HG03442 (cell line): ENCODE measurements around the gene ZNF787.
A peak's percentile ranks its signal among the peaks of the same experiment; 100 is the strongest.
"Not testable (repeated sequence)": the region's sequence is repeated elsewhere in the genome, so short reads cannot be mapped to it uniquely, and the experiment has no call there.

ENCODE experiments used
- ATAC-seq: cut with Tn5 transposase; IDR thresholded peaks from one replicate; pipeline ENCODE4 v1.9.1; 2021; ENCODE audit warnings: mild to moderate bottlenecking, moderate library complexity; ENCODE audit not compliant: unreplicated experiment

ZNF787 gene

DNA sequence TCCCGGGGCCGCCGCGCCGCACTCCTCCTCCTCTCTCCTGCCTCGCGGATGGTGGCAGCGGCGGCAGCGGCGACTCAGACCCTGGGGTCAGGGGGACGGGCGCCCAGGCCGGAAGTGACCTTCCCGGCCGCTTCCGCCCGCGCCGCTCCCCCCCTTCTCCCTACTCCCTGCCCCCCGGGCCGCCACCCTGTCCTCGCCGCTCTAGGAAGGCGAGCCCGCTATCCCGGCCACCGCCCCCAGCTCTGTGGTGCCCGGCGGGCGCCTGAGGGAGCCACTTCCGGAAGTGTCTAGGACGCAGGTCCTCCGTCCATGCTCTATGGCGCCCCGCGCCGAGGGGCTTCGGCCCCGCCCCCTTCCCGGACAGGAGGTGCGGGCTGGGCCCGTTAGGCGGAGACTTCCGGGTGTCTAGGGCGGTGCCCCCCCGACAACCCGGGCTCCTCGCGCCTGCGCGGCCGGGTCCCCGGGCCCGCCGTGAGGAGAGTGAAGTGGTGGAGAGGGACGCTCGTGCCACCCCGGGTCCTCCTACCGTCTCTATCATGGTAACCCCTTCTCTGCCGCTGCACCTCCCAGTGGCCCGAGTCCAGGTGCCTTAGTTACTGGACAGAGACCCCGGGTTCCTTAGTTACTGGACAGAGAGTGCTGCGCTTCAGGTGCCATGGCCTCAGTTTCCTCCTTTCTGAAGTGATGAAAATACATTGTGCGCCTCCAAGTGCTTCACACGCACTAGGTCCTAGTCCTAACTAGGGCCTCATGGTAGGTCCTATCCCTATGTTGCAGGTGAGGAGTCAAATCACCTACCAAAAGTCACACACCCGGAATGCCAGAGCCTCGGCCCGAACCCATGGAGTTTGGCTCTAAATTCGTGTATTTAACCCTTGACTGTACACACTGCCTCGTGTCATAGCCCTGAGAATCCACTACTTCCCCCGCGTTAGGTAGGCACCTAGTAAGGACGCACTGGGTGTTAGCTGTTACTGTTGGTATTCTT lies at the start of gene ZNF787:
ZNF787 (minus strand) TSS at position 116 of the 988 bp plus-strand sequence. CDS start 18,078 bp downstream, outside the sequence.
- peak; percentile 75 for ATAC-seq

- no peak for ATAC-seq
Measured at GRCh38 chr19:56170261-56170660, 49.2 kb upstream of the ZNF787 start.

DNA sequence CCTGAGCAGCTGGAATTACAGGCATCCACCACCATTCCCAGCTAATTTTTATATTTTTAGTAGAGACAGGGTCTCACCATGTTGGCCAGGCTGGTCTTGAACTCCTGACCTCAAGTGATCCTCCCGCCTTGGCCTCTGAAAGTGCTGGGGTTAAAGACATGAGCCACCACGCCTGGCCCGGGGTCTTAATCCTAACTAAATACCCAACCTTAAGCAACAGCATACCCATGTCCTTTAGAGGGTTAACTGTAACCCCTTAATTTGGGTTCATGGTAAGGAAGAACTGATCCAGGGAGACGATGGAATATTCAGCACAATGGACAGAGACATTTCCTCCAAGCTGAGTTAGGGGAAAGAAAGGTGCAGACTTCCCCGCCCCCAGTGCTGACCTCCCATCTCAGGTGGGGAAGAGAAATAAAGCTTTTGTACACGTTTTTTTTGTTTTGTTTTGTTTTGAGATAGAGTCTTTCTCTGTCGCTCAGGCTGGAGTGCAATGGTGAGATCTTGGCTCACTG lies 46.0 kb upstream of the ZNF787 start:
- no peak for ATAC-seq

GRCh38 chr19:56163097-56163496 lies 42.0 kb upstream of the ZNF787 start:
- ATAC-seq, result no peak

- no peak for ATAC-seq
Measured at GRCh38 chr19:56162258-56162657, 41.2 kb upstream of the ZNF787 start.

DNA sequence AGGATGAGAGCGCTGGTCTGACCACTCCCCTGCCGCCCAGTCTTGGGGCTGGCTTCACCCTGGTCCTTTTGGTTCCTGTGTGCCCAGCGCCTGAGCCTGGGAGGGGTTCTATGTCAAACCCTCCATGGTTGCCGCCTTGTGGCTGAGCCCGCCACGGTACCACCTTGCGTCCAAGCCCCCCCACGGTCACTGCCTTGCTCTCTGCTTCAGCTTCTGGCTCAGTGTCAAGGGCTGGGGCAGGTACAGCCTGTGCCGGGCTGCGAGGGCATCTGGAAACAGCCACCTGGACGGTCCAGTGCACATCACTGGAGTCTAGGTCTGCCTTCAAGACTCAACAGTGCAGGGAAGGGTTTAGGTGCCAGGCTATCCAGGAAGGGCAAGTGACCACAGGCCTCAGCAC lies 40.4 kb upstream of the ZNF787 start:
- ATAC-seq, result no peak

DNA sequence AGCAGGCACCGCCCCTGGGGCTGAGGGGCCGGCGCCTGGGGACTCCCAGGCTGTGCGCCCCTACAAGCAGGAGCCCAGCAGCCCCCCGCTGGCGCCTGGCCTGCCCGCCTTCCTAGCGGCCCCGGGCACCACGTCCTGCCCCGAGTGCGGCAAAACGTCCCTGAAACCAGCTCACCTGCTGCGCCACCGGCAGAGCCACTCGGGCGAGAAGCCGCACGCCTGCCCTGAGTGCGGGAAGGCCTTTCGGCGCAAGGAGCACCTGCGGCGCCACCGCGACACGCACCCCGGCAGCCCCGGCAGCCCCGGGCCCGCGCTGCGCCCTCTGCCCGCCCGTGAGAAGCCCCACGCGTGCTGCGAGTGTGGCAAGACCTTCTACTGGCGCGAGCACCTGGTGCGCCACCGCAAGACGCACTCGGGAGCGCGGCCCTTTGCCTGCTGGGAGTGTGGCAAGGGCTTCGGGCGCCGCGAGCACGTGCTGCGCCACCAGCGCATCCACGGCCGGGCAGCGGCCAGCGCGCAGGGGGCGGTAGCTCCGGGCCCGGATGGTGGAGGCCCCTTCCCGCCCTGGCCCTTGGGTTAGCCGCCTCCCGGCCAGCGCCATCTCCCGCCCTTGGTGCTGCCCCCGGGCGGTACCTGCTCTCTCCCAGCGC lies 38.7 kb upstream of the ZNF787 start:
- no peak for ATAC-seq

- no peak for ATAC-seq
Measured at GRCh38 chr19:56159009-56159559, 38.0 kb upstream of the ZNF787 start.

DNA sequence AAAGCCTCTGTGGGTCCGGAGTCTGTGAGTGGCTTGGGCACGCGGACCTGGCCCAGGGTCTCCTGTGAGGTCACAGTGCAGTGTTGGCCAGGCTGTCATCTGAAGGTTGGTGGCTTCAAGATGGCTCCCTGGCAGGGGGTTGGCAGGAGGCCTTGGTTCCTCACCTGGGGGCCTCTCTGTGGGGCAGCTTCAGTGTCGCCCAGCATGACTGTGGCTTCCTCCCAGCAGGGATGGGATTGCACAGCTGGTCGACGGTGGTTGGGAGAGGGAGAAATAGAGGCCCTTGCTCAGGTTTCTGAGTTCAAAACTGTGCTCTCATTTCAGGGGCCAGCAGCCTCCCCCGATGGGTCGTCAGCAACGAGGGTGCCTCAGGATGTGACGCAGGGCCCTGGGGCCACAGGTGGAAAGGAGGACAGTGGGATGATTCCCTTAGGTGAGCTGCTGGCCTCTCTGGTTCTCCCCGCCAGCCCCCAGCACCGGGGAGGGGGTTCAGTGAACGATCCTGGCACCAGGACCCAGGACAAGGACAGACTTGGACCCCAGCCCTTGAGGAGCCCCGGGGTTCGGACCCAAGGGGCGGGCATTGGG lies 37.2 kb upstream of the ZNF787 start:
- no peak for ATAC-seq

GRCh38 chr19:56156768-56157167 lies 35.7 kb upstream of the ZNF787 start:
- ATAC-seq, result no peak

DNA sequence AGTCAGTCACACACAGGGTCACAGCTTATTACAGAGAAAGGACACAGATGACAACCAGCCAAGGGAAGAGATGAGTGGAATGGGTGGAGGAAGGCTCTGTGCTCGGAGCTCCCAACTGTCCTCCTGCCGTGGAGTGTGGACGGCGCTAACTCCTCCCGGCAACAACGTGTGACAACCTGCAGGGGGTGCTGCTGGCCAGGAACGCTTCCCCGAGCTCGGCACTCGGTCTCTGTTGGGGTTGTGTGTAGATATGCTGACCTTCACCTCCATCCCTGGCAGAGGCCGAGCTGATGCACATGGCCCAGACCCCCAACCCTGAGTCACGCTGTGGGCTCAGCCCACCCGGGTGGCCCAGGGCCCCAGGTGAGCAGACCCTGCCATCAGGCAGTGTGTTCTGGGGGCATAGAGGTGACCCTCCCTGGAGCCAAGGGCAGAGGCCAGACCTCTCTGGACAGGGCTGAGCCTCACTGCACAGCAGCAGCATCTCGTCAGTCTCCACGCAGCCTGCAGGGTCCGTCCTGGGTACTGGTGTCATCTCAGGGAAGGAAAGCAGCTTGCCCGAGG lies 34.1 kb upstream of the ZNF787 start:
- no peak for ATAC-seq

GRCh38 chr19:56153507-56153906 lies 32.4 kb upstream of the ZNF787 start:
- ATAC-seq, result no peak

DNA sequence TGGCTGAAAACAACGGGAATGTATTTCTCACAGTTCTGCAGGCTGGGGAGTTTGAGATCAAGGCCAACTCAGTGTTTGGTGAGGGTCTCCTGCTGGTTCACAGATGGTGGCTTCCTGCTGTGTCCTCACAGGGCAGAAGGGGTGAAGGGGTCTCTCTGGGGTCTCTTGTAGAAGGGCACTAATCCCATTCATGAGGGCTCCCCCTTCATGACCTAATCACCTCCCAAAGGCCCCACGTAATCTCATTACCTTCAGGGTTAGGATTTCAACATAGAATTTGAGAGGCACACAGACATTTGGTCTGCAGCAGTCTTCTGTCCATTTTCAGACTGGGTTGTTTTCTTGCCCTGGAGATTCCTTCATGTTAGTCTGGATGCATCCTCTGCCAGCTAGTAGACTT lies 31.5 kb upstream of the ZNF787 start:
- ATAC-seq, result no peak

- no peak for ATAC-seq
Measured at GRCh38 chr19:56150358-56150757, 29.3 kb upstream of the ZNF787 start.

DNA sequence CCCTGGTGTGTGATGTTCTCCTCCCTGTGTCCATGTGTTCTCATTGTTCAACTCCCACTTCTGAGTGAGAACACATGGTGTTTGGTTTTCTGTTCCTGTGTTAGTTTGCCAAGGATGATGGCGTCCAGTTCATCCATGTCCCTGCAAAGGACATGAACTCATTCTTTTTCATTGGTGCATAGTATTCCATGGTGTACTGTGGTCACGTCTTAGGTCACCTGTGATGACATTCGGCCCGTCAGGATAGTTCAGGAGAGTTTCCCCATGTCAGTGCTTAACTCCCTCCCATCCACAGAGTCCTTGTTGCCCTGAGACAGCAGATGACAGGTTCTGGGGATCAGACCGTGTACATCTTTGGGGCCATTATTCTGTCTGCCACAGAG lies 28.6 kb upstream of the ZNF787 start:
- ATAC-seq, result no peak

DNA sequence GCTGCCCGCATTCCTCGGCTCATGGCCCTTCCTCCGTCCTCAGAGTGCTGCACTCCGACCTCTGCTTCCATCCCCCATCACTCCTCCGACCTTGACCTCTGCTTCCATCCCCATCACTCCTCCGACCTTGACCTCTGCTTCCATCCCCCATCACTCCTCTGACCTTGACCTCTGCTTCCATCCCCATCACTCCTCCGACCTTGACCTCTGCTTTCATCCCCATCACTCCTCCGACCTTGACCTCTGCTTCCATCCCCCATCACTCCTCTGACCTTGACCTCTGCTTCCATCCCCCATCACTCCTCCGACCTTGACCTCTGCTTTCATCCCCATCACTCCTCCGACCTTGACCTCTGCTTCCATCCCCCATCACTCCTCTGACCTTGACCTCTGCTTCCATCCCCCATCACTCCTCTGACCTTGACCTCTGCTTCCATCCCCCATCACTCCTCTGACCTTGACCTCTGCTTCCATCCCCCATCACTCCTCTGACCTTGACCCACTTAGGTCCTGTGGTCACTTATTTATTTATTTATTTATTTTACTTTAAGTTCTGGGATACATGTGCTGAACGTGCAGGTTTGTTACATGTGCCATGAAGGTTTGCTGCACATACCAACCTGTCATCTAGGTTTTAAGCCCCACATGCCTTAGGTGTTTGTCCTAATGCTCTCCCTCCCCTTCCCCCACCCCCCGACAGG lies 28.0 kb upstream of the ZNF787 start:
- not testable (repeated sequence) for ATAC-seq

DNA sequence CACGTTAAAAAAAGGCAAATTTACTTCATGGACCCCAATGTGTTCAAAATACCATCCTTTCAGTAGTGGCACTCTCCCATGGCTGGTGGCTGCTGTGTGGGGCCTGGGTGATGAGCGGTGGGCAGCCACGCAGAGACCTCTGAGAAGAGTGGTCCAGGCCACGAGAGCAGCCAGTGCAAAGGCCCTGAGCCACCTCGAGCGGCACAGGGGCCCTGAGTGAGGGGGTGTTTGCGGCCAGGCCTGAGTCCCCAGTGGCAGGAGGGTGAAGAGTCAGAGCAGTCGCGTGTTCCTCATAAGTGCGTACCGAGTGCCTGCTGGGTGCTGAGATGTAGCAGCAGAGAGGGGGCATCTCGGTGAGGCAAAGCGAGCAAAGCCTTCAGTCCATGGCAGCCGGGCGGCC lies 27.0 kb upstream of the ZNF787 start:
- ATAC-seq, result no peak

DNA sequence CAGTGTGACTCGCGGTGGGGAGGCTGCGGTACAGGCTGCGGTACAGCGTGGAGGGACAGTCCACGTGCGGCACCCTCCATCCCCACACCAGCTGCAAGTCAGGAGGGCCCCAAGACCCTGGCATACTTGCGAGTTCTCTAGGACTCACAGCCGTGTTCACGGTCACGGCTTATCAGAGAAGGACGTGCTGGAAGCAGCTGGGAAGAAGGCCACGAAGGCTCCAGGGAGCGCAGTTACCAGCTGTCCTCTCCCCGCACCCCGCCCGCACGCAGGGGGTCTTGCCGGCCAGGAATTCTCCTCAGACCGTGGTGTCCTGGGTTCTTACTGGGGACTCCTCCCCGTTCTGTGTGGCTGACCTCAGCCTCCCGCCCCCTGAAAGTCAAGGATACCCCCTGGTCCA lies 26.2 kb upstream of the ZNF787 start:
- ATAC-seq, result no peak

DNA sequence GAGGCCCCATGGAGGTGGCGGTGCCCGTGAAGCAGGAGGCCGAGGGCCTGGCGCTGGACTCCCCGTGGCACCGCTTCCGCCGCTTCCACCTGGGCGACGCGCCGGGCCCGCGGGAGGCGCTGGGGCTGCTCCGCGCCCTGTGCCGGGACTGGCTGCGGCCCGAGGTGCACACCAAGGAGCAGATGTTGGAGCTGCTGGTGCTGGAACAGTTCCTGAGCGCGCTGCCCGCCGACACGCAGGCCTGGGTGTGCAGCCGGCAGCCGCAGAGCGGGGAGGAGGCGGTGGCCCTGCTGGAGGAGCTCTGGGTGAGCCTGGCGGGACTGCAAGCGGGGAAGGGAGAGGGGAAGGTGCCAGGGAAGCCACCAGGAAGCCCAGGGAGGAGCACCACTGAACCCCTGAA lies 25.8 kb upstream of the ZNF787 start:
- no peak for ATAC-seq

- no peak for ATAC-seq
Measured at GRCh38 chr19:56145698-56146097, 24.6 kb upstream of the ZNF787 start.
